Thoracic aorta (tissue), 2 donors: ENCODE measurements around the gene ZNF135. TPM values are rescaled to one million over a fixed set of nuclear protein-coding genes. Genes with fewer than 3 reads are reported as not detected.

Source experiments
- ATAC-seq: fragments of 150-250 bp; one replicate; pipeline ENCODE4 v1.8.0; 2017; ENCODE audit warnings: low read depth; ENCODE audit not compliant: insufficient number of reproducible peaks, low FRiP score
- DNase-seq: peaks from one replicate; pipeline ENCODE4 v3.0.0-alpha.2; 2020; ENCODE audit warnings: low spot score
- H3K27ac ChIP-seq, 2 donors: fragments of 200-600 bp; sonication (generic); 1 replicate in 1 of 2; 2 replicates in 1 of 2; pipeline ENCODE4 v1.5.1; 2016; ENCODE audit warnings: mild to moderate bottlenecking in 2 of 2, moderate library complexity in 2 of 2
- H3K27me3 ChIP-seq: fragments of 200-600 bp; sonication (generic); replicated peaks from 2 replicates; pipeline ENCODE4 v1.6.0; 2016; ENCODE audit warnings: mild to moderate bottlenecking; ENCODE audit not compliant: insufficient read depth
- H3K36me3 ChIP-seq: fragments of 200-600 bp; sonication (generic); one replicate; pipeline ENCODE4 v1.5.1; 2016
- H3K4me1 ChIP-seq, 2 donors: fragments of 200-600 bp; sonication (generic); 1 replicate in 1 of 2; 2 replicates in 1 of 2; pipeline versions ENCODE4 v1.5.1 to v1.6.0; 2016; ENCODE audit warnings: low read depth in 2 of 2, mild to moderate bottlenecking in 1 of 2; ENCODE audit not compliant: control insufficient read depth in 1 of 2
- H3K4me3 ChIP-seq: fragments of 200-600 bp; sonication (generic); 2 replicates; pipeline ENCODE4 v1.5.1; 2016; ENCODE audit warnings: mild to moderate bottlenecking
- H3K9me3 ChIP-seq: fragments of 200-600 bp; sonication (generic); 2 replicates; pipeline ENCODE4 v1.5.1; 2016
- CTCF ChIP-seq: fragments of 200-600 bp; sonication (generic); IDR thresholded peaks from one replicate; pipeline ENCODE4 v1.5.1; 2019; ENCODE audit warnings: antibody characterized with exemption
- total RNA-seq, 2 donors: library from RNA; depleted of rRNA; stranded (reverse); fragments of >200 nt; gene quantifications; one replicate each; pipeline versions ENCODE4 v1.1.0 to v1.2.3, GENCODE V29; 2016

Gene ZNF135
- total RNA-seq, 2 donors from 2014 or later, result 7.6 to 9.5 TPM

DNA sequence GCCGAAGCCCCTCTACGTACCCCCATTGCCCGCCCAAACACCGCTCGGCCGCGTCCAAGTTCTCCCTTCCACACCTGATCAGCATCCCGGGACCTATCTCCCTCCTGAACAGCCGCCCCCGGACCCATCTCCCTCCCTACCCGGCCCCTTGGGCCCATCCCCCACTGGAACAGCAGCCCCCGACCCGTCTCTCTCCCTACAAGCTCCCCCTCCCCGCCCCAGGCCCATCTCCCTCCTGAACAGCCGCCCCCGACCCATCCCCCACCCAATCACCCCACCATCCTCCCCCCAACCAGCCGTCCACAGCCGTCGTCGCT lies 24.6 kb upstream of the ZNF135 start:
- H3K4me3 ChIP-seq, result peak overlapping the region; percentile 42
- H3K4me1 ChIP-seq, result no peaks in the 10 kb centered on the region
- no peak overlapping the region for H3K27ac ChIP-seq
- H3K27me3 ChIP-seq, result no peaks in the 10 kb centered on the region
- no peaks in the 10 kb centered on the region for H3K36me3 ChIP-seq
- ATAC-seq, result no peak
- TF ChIP-seq CTCF, result no peak
- no peak for DNase-seq
- H3K9me3 ChIP-seq, result peaks cover 10% of the 10 kb centered on the region

- no peak overlapping the region for H3K27ac ChIP-seq
- no peaks in the 10 kb centered on the region for H3K4me1 ChIP-seq
- no peaks in the 10 kb centered on the region for H3K27me3 ChIP-seq
- H3K36me3 ChIP-seq, result no peaks in the 10 kb centered on the region
- ATAC-seq (no peak), DNase-seq (no peak)
- no peak overlapping the region for H3K4me3 ChIP-seq
- no peak for TF ChIP-seq CTCF
- H3K9me3 ChIP-seq, result peaks cover 11% of the 10 kb centered on the region
Measured at GRCh38 chr19:58035863-58036262, 23.2 kb upstream of the ZNF135 start.

GRCh38 chr19:58037927-58038687 lies 21.0 kb upstream of the ZNF135 start:
- H3K27me3 ChIP-seq, result no peaks in the 10 kb centered on the region
- no peak for DNase-seq
- H3K9me3 ChIP-seq, result peaks cover 24% of the 10 kb centered on the region
- no peak overlapping the region for H3K27ac ChIP-seq
- ATAC-seq, result no peak
- TF ChIP-seq CTCF, result no peak
- H3K4me1 ChIP-seq, result no peaks in the 10 kb centered on the region
- H3K4me3 ChIP-seq, result no peak overlapping the region
- no peaks in the 10 kb centered on the region for H3K36me3 ChIP-seq

DNA sequence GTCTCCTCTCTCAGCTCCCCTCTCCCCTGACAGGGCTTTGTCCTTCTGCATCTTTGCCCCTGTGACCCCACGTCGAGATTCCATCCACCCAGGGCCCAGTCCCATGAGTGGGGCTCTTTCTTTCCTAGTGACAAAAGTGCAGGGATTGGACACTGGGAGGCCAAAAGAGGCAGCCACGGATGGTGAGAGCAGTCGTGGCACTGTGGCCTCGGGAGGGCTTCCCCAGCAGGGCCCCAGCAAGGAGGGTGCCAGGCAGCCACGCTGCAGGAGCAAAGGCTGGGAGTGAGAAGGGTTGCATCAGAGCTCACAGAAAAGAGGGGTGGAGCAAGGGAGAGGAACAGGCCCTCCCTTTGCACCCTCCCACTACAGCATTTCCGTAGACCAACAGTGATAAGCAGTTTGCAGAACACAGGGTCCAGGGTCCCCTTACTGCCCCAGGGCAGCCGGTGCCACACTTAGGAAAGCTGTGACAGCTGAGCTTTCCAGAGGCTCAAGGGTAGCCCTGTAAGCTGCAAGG lies 20.3 kb upstream of the ZNF135 start:
- Histone ChIP-seq H3K36me3 (no peaks in the 10 kb centered on the region), H3K27ac (no peak overlapping the region), H3K4me1 (no peaks in the 10 kb centered on the region), H3K9me3 (peaks cover 25% of the 10 kb centered on the region), H3K27me3 (no peaks in the 10 kb centered on the region), H3K4me3 (no peak overlapping the region)
- DNase-seq, result no peak
- no peak for TF ChIP-seq CTCF
- no peak for ATAC-seq

DNA sequence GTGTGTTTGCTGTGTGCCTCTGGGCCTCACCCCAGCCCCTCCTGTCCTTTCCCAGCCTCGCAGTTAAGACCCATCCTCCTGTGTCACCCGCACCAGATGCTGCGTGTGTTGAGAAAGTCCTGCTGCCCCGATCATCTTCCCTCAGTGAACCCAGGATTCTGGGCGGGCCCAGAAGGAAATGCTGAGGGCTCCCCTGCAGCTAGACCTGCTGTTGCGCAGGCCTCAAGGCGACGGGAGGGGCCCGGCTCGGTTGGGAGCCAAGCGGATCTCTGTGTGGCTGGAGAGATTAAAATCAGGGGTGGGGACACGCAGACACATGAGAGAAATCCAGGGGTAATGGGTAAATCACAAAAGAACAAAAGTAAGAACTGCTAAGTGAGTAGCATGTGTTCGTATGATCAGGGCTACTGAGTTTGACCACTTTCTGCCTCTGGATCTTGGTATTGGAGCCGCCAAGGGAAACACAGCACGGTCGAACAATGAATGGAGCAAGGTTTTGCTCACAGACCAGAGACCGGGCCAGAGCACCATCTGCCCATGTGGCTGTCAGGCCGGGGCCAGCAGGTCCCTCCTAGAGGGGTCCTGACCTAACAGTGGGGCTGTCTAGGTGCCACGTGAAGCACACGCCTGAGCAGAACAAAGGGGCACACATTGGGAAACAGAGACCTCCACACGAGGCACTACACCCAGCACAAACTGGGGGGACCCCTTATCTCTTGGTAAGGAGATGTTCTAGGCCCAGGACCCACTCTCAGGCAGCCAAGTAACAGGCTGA lies 18.1 kb upstream of the ZNF135 start:
- no peak for ATAC-seq

More for the DNA sequence above, 18.1 kb upstream of the ZNF135 start:
- H3K9me3 ChIP-seq, result peaks cover 34% of the 10 kb centered on the region
- no peak overlapping the region for H3K4me3 ChIP-seq
- no peaks in the 10 kb centered on the region for H3K4me1 ChIP-seq
- H3K27me3 ChIP-seq, result no peaks in the 10 kb centered on the region
- TF ChIP-seq CTCF, result no peak
- DNase-seq, result no peak
- no peak overlapping the region for H3K27ac ChIP-seq
- H3K36me3 ChIP-seq, result no peaks in the 10 kb centered on the region
